ENCODE results near the gene PPP2R1B.

DNA sequence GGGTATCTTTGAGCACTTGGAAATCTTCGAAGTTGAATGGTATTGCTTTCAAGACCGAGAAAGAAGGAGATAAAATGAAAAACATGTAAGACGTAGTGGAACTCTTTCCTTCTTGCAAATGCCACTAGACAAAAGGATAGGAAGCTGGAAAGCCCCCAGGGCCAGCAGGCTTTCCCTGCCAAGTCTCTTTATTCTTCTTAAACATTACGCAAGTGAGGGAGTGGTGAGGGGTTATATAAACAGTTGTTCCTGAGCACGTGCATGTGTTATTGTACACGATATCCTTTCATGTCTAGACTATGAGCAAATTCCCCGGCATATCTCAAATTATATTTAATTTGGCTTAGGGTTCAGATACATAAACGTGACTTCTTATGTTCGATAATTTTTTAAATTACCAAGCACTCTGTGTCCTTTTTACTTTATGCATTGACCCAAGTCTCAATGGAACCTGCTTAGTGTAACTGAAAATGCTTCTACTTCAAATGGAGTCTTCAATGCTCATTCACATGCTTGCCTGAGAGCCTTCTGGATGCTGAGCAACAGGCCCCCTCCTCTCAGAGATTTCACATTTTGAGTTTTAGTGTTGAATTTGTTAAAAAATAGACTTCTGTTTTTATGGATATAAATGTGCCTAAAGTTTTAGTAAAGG lies 59.0 kb downstream of the PPP2R1B start:
- TF ChIP-seq POLR2A (IDR thresholded peaks at IDR 0.05; ENCODE audit: low read length) = no peak
- TF ChIP-seq, protein P1, sequence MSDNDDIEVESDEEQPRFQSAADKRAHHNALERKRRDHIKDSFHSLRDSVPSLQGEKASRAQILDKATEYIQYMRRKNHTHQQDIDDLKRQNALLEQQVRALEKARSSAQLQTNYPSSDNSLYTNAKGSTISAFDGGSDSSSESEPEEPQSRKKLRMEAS (IDR thresholded peaks at IDR 0.05) = no peak
- TF ChIP-seq GATA3 (IDR thresholded peaks at IDR 0.05; ENCODE audit: borderline replicate concordance) = no peak
- TF ChIP-seq, protein P2, sequence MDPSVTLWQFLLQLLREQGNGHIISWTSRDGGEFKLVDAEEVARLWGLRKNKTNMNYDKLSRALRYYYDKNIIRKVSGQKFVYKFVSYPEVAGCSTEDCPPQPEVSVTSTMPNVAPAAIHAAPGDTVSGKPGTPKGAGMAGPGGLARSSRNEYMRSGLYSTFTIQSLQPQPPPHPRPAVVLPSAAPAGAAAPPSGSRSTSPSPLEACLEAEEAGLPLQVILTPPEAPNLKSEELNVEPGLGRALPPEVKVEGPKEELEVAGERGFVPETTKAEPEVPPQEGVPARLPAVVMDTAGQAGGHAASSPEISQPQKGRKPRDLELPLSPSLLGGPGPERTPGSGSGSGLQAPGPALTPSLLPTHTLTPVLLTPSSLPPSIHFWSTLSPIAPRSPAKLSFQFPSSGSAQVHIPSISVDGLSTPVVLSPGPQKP (IDR thresholded peaks at IDR 0.05; ENCODE audit: low read depth, low read length) = no peak

Measured in A549 (cell line).